Endothelial cell (in vitro differentiated cells): Measurements from ENCODE around the gene TGM2. TPM values are rescaled to one million over a fixed set of nuclear protein-coding genes. Genes with fewer than 3 reads are reported as not detected.

ENCODE experiments used
- DNase-seq: peaks from one replicate; pipeline ENCODE4 v3.0.0; 2021; ENCODE audit warnings: low spot score
- H3K27ac Mint-ChIP-seq: one replicate; pipeline ENCODE4 v1.8.0; 2021; ENCODE audit warnings: mixed read lengths, inconsistent platforms; ENCODE audit not compliant: unreplicated experiment
- H3K27me3 Mint-ChIP-seq: one replicate; pipeline ENCODE4 v1.8.0; 2021; ENCODE audit warnings: mild to moderate bottlenecking, moderate library complexity, mixed read lengths, inconsistent platforms; ENCODE audit not compliant: unreplicated experiment
- H3K36me3 Mint-ChIP-seq: one replicate; pipeline ENCODE4 v1.8.0; 2021; ENCODE audit warnings: mild to moderate bottlenecking, low read depth, mixed read lengths, inconsistent platforms; ENCODE audit not compliant: unreplicated experiment
- H3K4me1 Mint-ChIP-seq: one replicate; pipeline ENCODE4 v1.8.0; 2021; ENCODE audit warnings: mild to moderate bottlenecking, mixed read lengths, inconsistent platforms; ENCODE audit not compliant: unreplicated experiment
- H3K4me3 Mint-ChIP-seq: one replicate; pipeline ENCODE4 v1.8.0; 2021; ENCODE audit warnings: mild to moderate bottlenecking, mixed read lengths, inconsistent platforms; ENCODE audit not compliant: unreplicated experiment
- H3K9me3 Mint-ChIP-seq: one replicate; pipeline ENCODE4 v1.8.0; 2021; ENCODE audit warnings: mixed read lengths, inconsistent platforms; ENCODE audit not compliant: unreplicated experiment
- CTCF ChIP-seq: fragments of 200-600 bp; sonication (generic); IDR thresholded peaks from one replicate; pipeline ENCODE4 v1.5.0; 2021; ENCODE audit warnings: antibody characterized with exemption; ENCODE audit not compliant: unreplicated experiment
- total RNA-seq: library from RNA; stranded (reverse); fragmentation: NEBNext Ultra II Directional; extraction: Animal tissue kit (Norgen Biotek cat#: 25700); gene quantifications from one replicate; pipeline ENCODE4 v1.2.1, GENCODE V29; 2021; ENCODE audit not compliant: unreplicated experiment

TGM2 gene
- total RNA-seq, 1 donor from 2014 or later, result 216 TPM

GRCh38 chr20:38139977-38140753, 24.9 kb downstream of the TGM2 start:
- H3K27ac Mint-ChIP-seq, result no peak overlapping the region
- peaks cover 30% of the 10 kb centered on the region for H3K4me1 Mint-ChIP-seq
- no peaks in the 10 kb centered on the region for H3K9me3 Mint-ChIP-seq
- no peak overlapping the region for H3K4me3 Mint-ChIP-seq
- no peak for DNase-seq
- H3K36me3 Mint-ChIP-seq, result peaks cover 61% of the 10 kb centered on the region
- H3K27me3 Mint-ChIP-seq, result peaks cover 10% of the 10 kb centered on the region
- TF ChIP-seq CTCF, result no peak

GRCh38 chr20:38139156-38139912, 25.7 kb downstream of the TGM2 start:
- Mint-ChIP-seq H3K27me3 (peaks cover 10% of the 10 kb centered on the region), H3K36me3 (peaks cover 64% of the 10 kb centered on the region), H3K27ac (no peak overlapping the region), H3K4me3 (peak overlapping the region; percentile 63), H3K9me3 (no peaks in the 10 kb centered on the region), H3K4me1 (peaks cover 38% of the 10 kb centered on the region)
- no peak for TF ChIP-seq CTCF
- DNase-seq, result no peak

- Mint-ChIP-seq H3K4me1 (peaks cover 41% of the 10 kb centered on the region), H3K36me3 (peaks cover 61% of the 10 kb centered on the region), H3K4me3 (peak overlapping the region; percentile 34), H3K27ac (no peak overlapping the region), H3K27me3 (peaks cover 15% of the 10 kb centered on the region), H3K9me3 (no peaks in the 10 kb centered on the region)
- no peak for TF ChIP-seq CTCF
- no peak for DNase-seq
Measured at GRCh38 chr20:38138086-38138778, 26.8 kb downstream of the TGM2 start.

GRCh38 chr20:38137441-38138037, 27.5 kb downstream of the TGM2 start:
- peaks cover 17% of the 10 kb centered on the region for H3K27me3 Mint-ChIP-seq
- DNase-seq, result no peak

More at GRCh38 chr20:38137441-38138037, 27.5 kb downstream of the TGM2 start:
- H3K9me3 Mint-ChIP-seq, result no peaks in the 10 kb centered on the region
- H3K36me3 Mint-ChIP-seq, result peaks cover 58% of the 10 kb centered on the region
- no peak overlapping the region for H3K4me3 Mint-ChIP-seq
- no peak overlapping the region for H3K27ac Mint-ChIP-seq
- TF ChIP-seq CTCF, result no peak
- H3K4me1 Mint-ChIP-seq, result peaks cover 43% of the 10 kb centered on the region
